Placental pericyte (primary cell): ENCODE results near the gene KLRC2. TPM values are rescaled to one million over a fixed set of nuclear protein-coding genes. Genes with fewer than 3 reads are reported as not detected.

Experiments used
- total RNA-seq: library from RNA; depleted of rRNA; stranded (reverse); fragments of >200 nt; gene quantifications from 2 replicates; pipeline ENCODE4 v1.2.3, GENCODE V29; 2012

KLRC2 gene
- not detected in 2 replicates for total RNA-seq

DNA sequence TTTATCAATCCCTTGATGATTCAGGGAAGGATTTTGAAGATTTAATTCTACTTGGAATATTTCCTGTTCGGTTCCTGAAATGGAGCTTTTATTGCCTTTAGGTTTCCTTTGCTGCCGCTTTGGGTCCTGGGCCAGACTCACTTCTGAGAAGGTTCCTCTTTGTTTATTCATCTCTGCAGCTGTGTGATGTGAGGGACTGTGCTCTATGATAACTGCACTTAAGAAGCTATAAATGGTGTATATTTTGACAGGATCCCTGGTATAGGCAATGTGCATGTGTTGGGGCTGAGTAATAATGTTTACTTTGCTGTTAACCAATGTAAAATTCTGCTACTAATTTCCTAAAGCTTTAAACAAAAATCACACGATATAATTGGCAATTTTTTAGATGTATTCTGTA is at the start of gene KLRC2:
Gene KLRC2 (minus strand): TSS at position 195 of the 400 bp plus-strand sequence. CDS start 24 bp downstream, at position 171.

GRCh38 chr12:10453156-10453555 is 17.3 kb upstream of the KLRC2 start, which contains the start of gene KLRC1:
TSS of gene KLRC1 (minus strand) at chr12:10453377. CDS start at chr12:10451156, 2,221 bp downstream.

GRCh38 chr12:10420334-10420733 is 15.5 kb downstream of the KLRC2 start, which contains the start of gene KLRC3:
TSS of gene KLRC3 (minus strand) at chr12:10420595. CDS start at chr12:10420550, 45 bp downstream.

GRCh38 chr12:10409392-10409791 is 26.4 kb downstream of the KLRC2 start, which contains the start of gene KLRC4:
TSS of gene KLRC4 (minus strand) at chr12:10409757. CDS start at chr12:10409575, 182 bp downstream.

GRCh38 chr12:10389904-10390303 is 45.9 kb downstream of the KLRC2 start, which contains the start of gene KLRK1:
TSS of gene KLRK1 (minus strand) at chr12:10390041. CDS start at chr12:10388810, 1,231 bp downstream.

Other genes starting within 250 kb of the KLRC2 start
- gene GABARAPL1, start 223.1 kb downstream of the KLRC2 start, total RNA-seq: 35.5 and 229 TPM in 2 replicates
- 0.22 and 1.3 TPM in 2 replicates for gene KLRD1, start 128.1 kb downstream of the KLRC2 start, total RNA-seq
- not detected in 2 replicates for gene KLRK1, start 46.0 kb downstream of the KLRC2 start, total RNA-seq
- gene KLRC4, start 26.3 kb downstream of the KLRC2 start, total RNA-seq: not detected in 2 replicates
- gene KLRC3, start 15.4 kb downstream of the KLRC2 start, total RNA-seq: not detected in 2 replicates
- not detected in 2 replicates for gene KLRC1, start 17.4 kb upstream of the KLRC2 start, total RNA-seq
- gene EIF2S3B, start 69.9 kb upstream of the KLRC2 start, total RNA-seq: 0.86 and 2.8 TPM in 2 replicates
- 15.7 and 19.9 TPM in 2 replicates for gene MAGOHB, start 177.6 kb upstream of the KLRC2 start, total RNA-seq
- gene STYK1, start 238.0 kb upstream of the KLRC2 start, total RNA-seq: 0.14 TPM in 1 of 2 replicates, not detected in the other